ENCODE measurements around the gene CDNF.
"Not testable (repeated sequence)": the region's sequence is repeated elsewhere in the genome, so short reads cannot be mapped to it uniquely, and the experiment has no call there.

Gene CDNF

GRCh38 chr10:14816717-14817116 is 21.1 kb downstream of the CDNF start:
- H3K4me3 ChIP-seq (ENCODE audit: low read depth in 1 of 2, low read length in 2 of 2); H3K36me3 ChIP-seq (ENCODE audit: control insufficient read depth in 1 of 2, insufficient read depth in 2 of 2, low read length in 2 of 2); H3K27ac ChIP-seq (ENCODE audit: low read length); H3K9me3 ChIP-seq (ENCODE audit: control insufficient read depth in 1 of 2, low read length in 2 of 2); H3K4me1 ChIP-seq (ENCODE audit: control insufficient read depth in 1 of 2, insufficient read depth in 2 of 2, low read length in 2 of 2); H3K27me3 ChIP-seq (ENCODE audit: low read depth, low read length): not testable (repeated sequence)

DNA sequence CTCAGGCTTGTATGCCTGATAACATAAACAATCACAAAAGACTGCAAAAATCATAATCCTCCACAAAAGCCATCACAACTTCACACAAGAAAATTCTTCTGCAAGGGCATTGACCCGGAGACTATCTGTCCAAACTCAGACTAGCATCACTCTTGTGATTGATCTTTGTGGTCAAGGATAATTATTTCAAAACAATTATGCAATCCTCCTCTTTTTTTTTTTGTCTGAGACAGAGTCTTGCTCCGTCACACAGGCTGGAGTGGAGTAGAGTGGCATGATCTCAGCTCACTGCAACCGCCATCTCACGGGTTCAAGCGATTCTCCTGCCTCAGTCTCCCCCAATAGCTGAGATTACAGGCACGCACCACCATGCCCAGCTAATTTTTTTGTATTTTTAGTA is 22.2 kb downstream of the CDNF start:
- Histone ChIP-seq H3K9me3 (ENCODE audit: control insufficient read depth in 1 of 2, low read length in 2 of 2) (no peaks in the 10 kb centered on the region), H3K4me3 (ENCODE audit: low read depth in 1 of 2, low read length in 2 of 2) (no peak overlapping the region), H3K27me3 (ENCODE audit: low read depth, low read length) (no peaks in the 10 kb centered on the region), H3K36me3 (ENCODE audit: control insufficient read depth in 1 of 2, insufficient read depth in 2 of 2, low read length in 2 of 2) (no peaks in the 10 kb centered on the region), H3K27ac (ENCODE audit: low read length) (no peak overlapping the region), H3K4me1 (ENCODE audit: control insufficient read depth in 1 of 2, insufficient read depth in 2 of 2, low read length in 2 of 2) (no peaks in the 10 kb centered on the region)

DNA sequence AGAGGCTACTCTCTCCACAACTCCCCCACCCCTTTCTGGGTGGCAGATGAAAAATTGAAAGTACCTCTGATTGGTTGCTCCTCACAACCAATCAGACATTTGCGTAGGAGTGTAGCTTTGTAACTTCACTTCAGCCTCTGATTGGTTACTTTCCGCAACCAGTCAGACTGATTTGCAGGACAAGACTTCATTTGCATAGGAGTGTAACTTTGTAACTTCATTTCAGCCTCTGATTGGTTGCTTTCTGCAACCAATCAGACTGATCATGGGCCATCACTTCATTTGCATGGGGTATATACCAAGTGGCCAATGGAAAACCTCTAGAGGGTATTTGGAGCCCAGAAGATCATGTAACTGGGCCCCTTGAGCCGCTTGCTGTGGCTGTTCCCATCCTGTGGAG is 25.6 kb downstream of the CDNF start:
- H3K27ac ChIP-seq (ENCODE audit: low read length), result no peak overlapping the region
- H3K27me3 ChIP-seq (ENCODE audit: low read depth, low read length), result no peaks in the 10 kb centered on the region
- H3K4me3 ChIP-seq (ENCODE audit: low read depth in 1 of 2, low read length in 2 of 2), result no peak overlapping the region
- no peaks in the 10 kb centered on the region for H3K4me1 ChIP-seq (ENCODE audit: control insufficient read depth in 1 of 2, insufficient read depth in 2 of 2, low read length in 2 of 2)
- H3K36me3 ChIP-seq (ENCODE audit: control insufficient read depth in 1 of 2, insufficient read depth in 2 of 2, low read length in 2 of 2), result no peaks in the 10 kb centered on the region
- no peaks in the 10 kb centered on the region for H3K9me3 ChIP-seq (ENCODE audit: control insufficient read depth in 1 of 2, low read length in 2 of 2)

- H3K27me3 ChIP-seq (ENCODE audit: low read depth, low read length), result no peaks in the 10 kb centered on the region
- no peaks in the 10 kb centered on the region for H3K4me1 ChIP-seq (ENCODE audit: control insufficient read depth in 1 of 2, insufficient read depth in 2 of 2, low read length in 2 of 2)
- no peaks in the 10 kb centered on the region for H3K9me3 ChIP-seq (ENCODE audit: control insufficient read depth in 1 of 2, low read length in 2 of 2)
- no peak overlapping the region for H3K27ac ChIP-seq (ENCODE audit: low read length)
- H3K36me3 ChIP-seq (ENCODE audit: control insufficient read depth in 1 of 2, insufficient read depth in 2 of 2, low read length in 2 of 2), result no peaks in the 10 kb centered on the region
- no peak overlapping the region for H3K4me3 ChIP-seq (ENCODE audit: low read depth in 1 of 2, low read length in 2 of 2)
Observed at GRCh38 chr10:14810969-14811953, 26.6 kb downstream of the CDNF start.

- H3K9me3 ChIP-seq (ENCODE audit: control insufficient read depth in 1 of 2, low read length in 2 of 2), result no peaks in the 10 kb centered on the region
- no peaks in the 10 kb centered on the region for H3K4me1 ChIP-seq (ENCODE audit: control insufficient read depth in 1 of 2, insufficient read depth in 2 of 2, low read length in 2 of 2)
- H3K36me3 ChIP-seq (ENCODE audit: control insufficient read depth in 1 of 2, insufficient read depth in 2 of 2, low read length in 2 of 2), result no peaks in the 10 kb centered on the region
- no peak overlapping the region for H3K4me3 ChIP-seq (ENCODE audit: low read depth in 1 of 2, low read length in 2 of 2)
- no peak overlapping the region for H3K27ac ChIP-seq (ENCODE audit: low read length)
- H3K27me3 ChIP-seq (ENCODE audit: low read depth, low read length), result no peaks in the 10 kb centered on the region
Observed at GRCh38 chr10:14806318-14806717, 31.5 kb downstream of the CDNF start.

DNA sequence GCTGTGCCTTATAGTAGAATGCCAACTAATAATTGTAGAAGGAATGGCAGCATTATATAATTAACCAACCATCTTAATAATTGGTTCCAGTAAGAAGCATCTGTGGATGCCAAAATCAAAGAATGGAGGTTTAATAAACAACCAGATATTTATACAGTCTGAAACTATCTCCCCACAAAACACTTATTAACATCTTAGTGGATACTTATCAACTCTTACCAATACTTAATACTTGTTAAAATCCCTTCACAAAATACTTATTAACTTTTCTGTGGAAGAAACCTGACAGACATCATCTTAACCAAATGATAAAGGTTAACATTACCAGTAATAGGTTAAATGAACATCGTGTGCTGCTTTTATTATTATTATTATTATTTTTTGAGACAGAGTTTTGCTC is 34.0 kb downstream of the CDNF start:
- H3K4me3 ChIP-seq (ENCODE audit: low read depth in 1 of 2, low read length in 2 of 2), result no peak overlapping the region
- H3K27me3 ChIP-seq (ENCODE audit: low read depth, low read length), result no peaks in the 10 kb centered on the region
- no peaks in the 10 kb centered on the region for H3K4me1 ChIP-seq (ENCODE audit: control insufficient read depth in 1 of 2, insufficient read depth in 2 of 2, low read length in 2 of 2)
- no peak overlapping the region for H3K27ac ChIP-seq (ENCODE audit: low read length)
- no peaks in the 10 kb centered on the region for H3K36me3 ChIP-seq (ENCODE audit: control insufficient read depth in 1 of 2, insufficient read depth in 2 of 2, low read length in 2 of 2)
- no peaks in the 10 kb centered on the region for H3K9me3 ChIP-seq (ENCODE audit: control insufficient read depth in 1 of 2, low read length in 2 of 2)

DNA sequence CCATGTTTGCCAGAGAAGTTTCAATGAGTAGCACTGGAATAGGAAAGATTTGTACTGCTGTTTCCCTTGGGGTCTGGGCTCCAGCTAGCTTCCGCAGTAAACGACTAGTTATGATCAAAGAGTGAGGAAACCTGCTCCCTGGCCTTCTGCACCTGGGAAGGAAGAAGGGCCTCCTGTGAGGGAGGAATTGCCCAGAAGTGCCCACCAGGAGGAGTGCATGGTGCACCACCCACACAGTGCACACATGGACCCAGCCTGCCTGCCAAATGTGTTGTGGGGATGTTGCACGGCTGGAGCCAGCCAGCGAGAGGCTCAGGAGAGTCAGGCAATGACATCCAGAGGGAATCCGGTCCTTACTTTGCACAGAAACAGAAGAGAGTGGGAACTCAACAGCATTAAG is 36.1 kb downstream of the CDNF start:
- Histone ChIP-seq H3K36me3 (ENCODE audit: control insufficient read depth in 1 of 2, insufficient read depth in 2 of 2, low read length in 2 of 2) (no peaks in the 10 kb centered on the region), H3K4me3 (ENCODE audit: low read depth in 1 of 2, low read length in 2 of 2) (no peak overlapping the region), H3K4me1 (ENCODE audit: control insufficient read depth in 1 of 2, insufficient read depth in 2 of 2, low read length in 2 of 2) (no peaks in the 10 kb centered on the region), H3K9me3 (ENCODE audit: control insufficient read depth in 1 of 2, low read length in 2 of 2) (no peaks in the 10 kb centered on the region), H3K27me3 (ENCODE audit: low read depth, low read length) (no peaks in the 10 kb centered on the region), H3K27ac (ENCODE audit: low read length) (no peak overlapping the region)

DNA sequence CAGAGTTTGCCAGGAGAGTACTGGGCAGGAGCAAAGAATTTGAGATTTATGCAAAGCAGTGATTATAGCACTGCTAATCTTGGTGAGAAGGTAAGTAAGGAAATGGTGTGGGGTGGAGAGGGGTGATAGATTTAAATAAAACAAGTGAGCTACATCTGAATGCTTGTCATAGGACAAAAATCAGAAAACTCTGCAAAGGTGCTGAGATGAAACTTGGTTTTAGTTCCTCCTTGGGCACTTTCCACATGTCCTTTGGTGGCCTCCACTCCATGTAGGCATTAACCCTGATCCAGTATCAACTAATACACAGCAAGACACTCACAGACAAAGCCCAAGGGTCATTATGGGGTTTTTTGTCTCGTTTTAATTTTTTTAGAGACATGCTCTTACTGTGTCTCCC is 37.4 kb downstream of the CDNF start:
- Histone ChIP-seq H3K4me3 (ENCODE audit: low read depth in 1 of 2, low read length in 2 of 2) (no peak overlapping the region), H3K27me3 (ENCODE audit: low read depth, low read length) (no peaks in the 10 kb centered on the region), H3K36me3 (ENCODE audit: control insufficient read depth in 1 of 2, insufficient read depth in 2 of 2, low read length in 2 of 2) (no peaks in the 10 kb centered on the region), H3K27ac (ENCODE audit: low read length) (no peak overlapping the region), H3K9me3 (ENCODE audit: control insufficient read depth in 1 of 2, low read length in 2 of 2) (no peaks in the 10 kb centered on the region), H3K4me1 (ENCODE audit: control insufficient read depth in 1 of 2, insufficient read depth in 2 of 2, low read length in 2 of 2) (no peaks in the 10 kb centered on the region)

GRCh38 chr10:14798636-14799035 is 39.2 kb downstream of the CDNF start:
- Histone ChIP-seq H3K27ac (ENCODE audit: low read length) (no peak overlapping the region), H3K4me1 (ENCODE audit: control insufficient read depth in 1 of 2, insufficient read depth in 2 of 2, low read length in 2 of 2) (no peaks in the 10 kb centered on the region), H3K9me3 (ENCODE audit: control insufficient read depth in 1 of 2, low read length in 2 of 2) (no peaks in the 10 kb centered on the region), H3K4me3 (ENCODE audit: low read depth in 1 of 2, low read length in 2 of 2) (no peak overlapping the region), H3K36me3 (ENCODE audit: control insufficient read depth in 1 of 2, insufficient read depth in 2 of 2, low read length in 2 of 2) (no peaks in the 10 kb centered on the region), H3K27me3 (ENCODE audit: low read depth, low read length) (no peaks in the 10 kb centered on the region)

DNA sequence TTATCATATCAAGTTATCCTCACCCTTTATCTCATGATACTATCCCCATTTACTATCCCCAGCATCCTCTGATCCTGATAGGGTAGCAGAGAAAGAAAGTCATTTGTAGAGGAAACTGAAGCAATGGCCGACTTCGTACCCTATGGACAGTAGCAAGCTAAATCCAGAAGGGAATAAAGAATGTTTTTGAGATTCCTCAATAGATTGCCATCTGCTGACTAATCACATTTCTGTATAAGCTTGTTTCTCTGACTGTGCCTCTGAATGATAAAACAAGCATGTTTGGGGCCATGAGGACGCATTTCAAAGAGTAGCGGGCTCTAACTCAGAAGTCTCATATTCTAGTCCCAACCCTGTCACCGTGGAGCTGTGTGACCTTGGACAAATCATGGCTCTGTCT is 49.9 kb downstream of the CDNF start:
- Histone ChIP-seq H3K9me3 (ENCODE audit: control insufficient read depth in 1 of 2, low read length in 2 of 2) (no peaks in the 10 kb centered on the region), H3K36me3 (ENCODE audit: control insufficient read depth in 1 of 2, insufficient read depth in 2 of 2, low read length in 2 of 2) (no peaks in the 10 kb centered on the region), H3K27ac (ENCODE audit: low read length) (no peak overlapping the region), H3K4me3 (ENCODE audit: low read depth in 1 of 2, low read length in 2 of 2) (no peak overlapping the region), H3K27me3 (ENCODE audit: low read depth, low read length) (no peaks in the 10 kb centered on the region), H3K4me1 (ENCODE audit: control insufficient read depth in 1 of 2, insufficient read depth in 2 of 2, low read length in 2 of 2) (no peaks in the 10 kb centered on the region)

- no peaks in the 10 kb centered on the region for H3K36me3 ChIP-seq (ENCODE audit: control insufficient read depth in 1 of 2, insufficient read depth in 2 of 2, low read length in 2 of 2)
- no peak overlapping the region for H3K4me3 ChIP-seq (ENCODE audit: low read depth in 1 of 2, low read length in 2 of 2)
- no peaks in the 10 kb centered on the region for H3K9me3 ChIP-seq (ENCODE audit: control insufficient read depth in 1 of 2, low read length in 2 of 2)
- H3K27ac ChIP-seq (ENCODE audit: low read length), result no peak overlapping the region
- H3K27me3 ChIP-seq (ENCODE audit: low read depth, low read length), result no peaks in the 10 kb centered on the region
- no peaks in the 10 kb centered on the region for H3K4me1 ChIP-seq (ENCODE audit: control insufficient read depth in 1 of 2, insufficient read depth in 2 of 2, low read length in 2 of 2)
Observed at GRCh38 chr10:14784459-14785055, 53.3 kb downstream of the CDNF start.
